B cell (primary cell): ENCODE results near the gene MARK4. TPM values are rescaled to one million over a fixed set of nuclear protein-coding genes. Genes with fewer than 3 reads are reported as not detected.
"Not testable (repeated sequence)": the region's sequence is repeated elsewhere in the genome, so short reads cannot be mapped to it uniquely, and the experiment has no call there.

ENCODE experiments used
- ATAC-seq: fragments of 200-7000 bp; cut with Tn5 transposase; one replicate; pipeline ENCODE4 v1.10.0; 2021; ENCODE audit warnings: low read depth, mild to moderate bottlenecking, moderate number of reproducible peaks, moderate library complexity
- CTCF ChIA-PET: fragments of 350-600 bp; sonication (Branson Sonifier 250); formaldehyde crosslinking; loops from one replicate; lab custom pipeline; 2021; ENCODE audit warnings: antibody characterized with exemption, inconsistent platforms; lab: Charles Lee
- POLR2A ChIA-PET: fragments of 350-600 bp; sonication (Branson Sonifier 250); formaldehyde crosslinking; loops from one replicate; lab custom pipeline; 2021; ENCODE audit warnings: antibody characterized with exemption; lab: Charles Lee
- DNase-seq: peaks from one replicate; pipeline ENCODE4 v3.0.0; 2013
- H2AFZ ChIP-seq: 2 replicates; pipeline ENCODE4 v1.6.1; 2012; ENCODE audit warnings: mild to moderate bottlenecking, low read depth, low read length; ENCODE audit not compliant: insufficient read depth, poor library complexity, severe bottlenecking
- H3K27ac ChIP-seq, 2 donors: 1 replicate in 1 of 2; 2 replicates in 1 of 2; pipeline ENCODE4 v1.5.1; 2012 to 2013; ENCODE audit warnings: low read length in 2 of 2, mild to moderate bottlenecking in 2 of 2, moderate library complexity in 1 of 2
- H3K27me3 ChIP-seq, 4 experiments: fragments of 200-600 bp in 1 of 4; sonication (generic) in 1 of 4; replicated peaks in 1 of 4; 1 replicate in 2 of 4; 2 replicates in 2 of 4; pipeline versions ENCODE4 v1.6.1 to v1.7.0; 2013 to 2016; ENCODE audit warnings: low read length in 3 of 4, mild to moderate bottlenecking in 2 of 4, mixed read lengths in 1 of 4, moderate library complexity in 1 of 4; ENCODE audit not compliant: insufficient read depth in 4 of 4, control insufficient read depth in 3 of 4; ENCODE audit errors: control extremely low read depth in 1 of 4
- H3K36me3 ChIP-seq, 2 experiments: replicated peaks in 1 of 2; 1 replicate in 1 of 2; 2 replicates in 1 of 2; pipeline versions ENCODE4 v1.6.1 to v1.7.1; 2013; ENCODE audit warnings: low read length in 1 of 2; ENCODE audit not compliant: insufficient read depth in 2 of 2, control insufficient read depth in 1 of 2; ENCODE audit errors: control extremely low read depth in 1 of 2, extremely low read depth in 1 of 2
- H3K4me1 ChIP-seq, 2 donors: fragments of 200-600 bp in 1 of 2; sonication (generic) in 1 of 2; 1 replicate in 1 of 2; 2 replicates in 1 of 2; pipeline versions ENCODE4 v1.5.1 to v1.6.1; 2013 to 2017; ENCODE audit warnings: low read length in 2 of 2; ENCODE audit not compliant: control insufficient read depth in 2 of 2, insufficient read depth in 2 of 2
- H3K4me2 ChIP-seq: replicated peaks from 2 replicates; pipeline ENCODE3; 2012; ENCODE audit warnings: mild to moderate bottlenecking, low read depth, low read length; ENCODE audit not compliant: poor library complexity, severe bottlenecking
- H3K4me3 ChIP-seq, 5 experiments: fragments of 200-600 bp in 1 of 5; sonication (generic) in 1 of 5; 1 replicate in 3 of 5; 2 replicates in 2 of 5; pipeline versions ENCODE4 v1.5.1 to v1.7.0; 2011 to 2016; ENCODE audit warnings: low read length in 4 of 5, mild to moderate bottlenecking in 4 of 5, low read depth in 2 of 5, control low read depth in 1 of 5, moderate library complexity in 1 of 5; ENCODE audit not compliant: insufficient read depth in 1 of 5; ENCODE audit errors: control extremely low read depth in 1 of 5, extremely low read depth in 1 of 5
- H3K79me2 ChIP-seq: fragments of 200-600 bp; sonication (generic); one replicate; pipeline ENCODE4 v1.6.0; 2016; ENCODE audit warnings: low read length; ENCODE audit not compliant: control insufficient read depth, insufficient read depth
- H3K9ac ChIP-seq: fragments of 200-600 bp; sonication (generic); 2 replicates; pipeline ENCODE4 v1.6.1; 2017; ENCODE audit warnings: mild to moderate bottlenecking, low read length, moderate library complexity
- H3K9me3 ChIP-seq, 3 donors: one replicate each; pipeline versions ENCODE4 v1.6.1 to v1.7.1; 2013; ENCODE audit warnings: low read length in 2 of 3; ENCODE audit not compliant: control insufficient read depth in 2 of 3, insufficient read depth in 1 of 3; ENCODE audit errors: control extremely low read depth in 1 of 3
- H4K20me1 ChIP-seq: 2 replicates; pipeline ENCODE4 v1.6.0; 2012; ENCODE audit warnings: mild to moderate bottlenecking, low read length; ENCODE audit not compliant: insufficient read depth, control insufficient read depth, poor library complexity, severe bottlenecking
- H3K27ac Mint-ChIP-seq: one replicate; pipeline ENCODE4 v1.8.0; 2021; ENCODE audit warnings: mixed read lengths
- H3K27me3 Mint-ChIP-seq: one replicate; pipeline ENCODE4 v1.8.0; 2021; ENCODE audit warnings: mixed read lengths
- H3K4me1 Mint-ChIP-seq: one replicate; pipeline ENCODE4 v1.8.0; 2021; ENCODE audit warnings: mixed read lengths
- H3K4me3 Mint-ChIP-seq: one replicate; pipeline ENCODE4 v1.8.0; 2021; ENCODE audit warnings: mixed read lengths
- H3K9me3 Mint-ChIP-seq: one replicate; pipeline ENCODE4 v1.8.0; 2022; ENCODE audit warnings: mixed read lengths; ENCODE audit not compliant: insufficient read depth
- CTCF ChIP-seq: fragments of 200-600 bp; IDR thresholded peaks from one replicate; pipeline ENCODE4 v1.8.0; 2022; ENCODE audit warnings: antibody characterized with exemption, mild to moderate bottlenecking
- EZH2 ChIP-seq: IDR thresholded peaks from 2 replicates; pipeline ENCODE4 v1.6.1; 2012; ENCODE audit warnings: borderline replicate concordance, low read depth, mild to moderate bottlenecking, moderate library complexity, low read length; ENCODE audit not compliant: insufficient read depth, poor library complexity, severe bottlenecking
- WGBS: methylation state at CpG from one replicate; pipeline ENCODE4 v1.1.5; 2013; ENCODE audit warnings: missing lambda C conversion rate; ENCODE audit not compliant: insufficient coverage; 5-methylcytosine and 5-hydroxymethylcytosine counted together
- intact Hi-C: fragments of 100-400 bp; cut with micrococcal nuclease; formaldehyde crosslinking; loops from one replicate; pipeline ENCODE4 v1.10.0; 2022
- polyA plus RNA-seq: library from polyadenylated mRNA; depleted of rRNA; stranded (reverse); fragments of >200 nt; gene quantifications from 2 replicates; pipeline ENCODE4 v1.2.3, GENCODE V29; 2012
- total RNA-seq, 2 donors: library from RNA; stranded (reverse); fragments of 120-200 nt in 1 of 2; gene quantifications; 1 replicate in 1 of 2; 2 replicates in 1 of 2; pipeline versions ENCODE4 v1.2.3 to v1.2.4, GENCODE V29; 2013 to 2022

Gene MARK4
- total and polyA plus RNA-seq, 2 donors (not counting 1 experiment from before 2014, with no cell fraction given), result 13.5 to 36.2 TPM

GRCh38 chr19:45224645-45225044 lies 26.4 kb upstream of the MARK4 start:
- WGBS, result 85% methylated on average over 11 of the region's 11 CpGs
- Histone ChIP-seq H3K9ac (no peak overlapping the region), H3K4me2 (no peak overlapping the region)

GRCh38 chr19:45229056-45229455 lies 22.0 kb upstream of the MARK4 start:
- H4K20me1 ChIP-seq, H3K79me2 ChIP-seq, H3K4me1 Mint-ChIP-seq, H3K36me3 ChIP-seq, H3K9me3 ChIP-seq, intact Hi-C loops, H3K4me3 ChIP-seq, CTCF ChIA-PET, H3K9me3 Mint-ChIP-seq, ATAC-seq, H3K27ac ChIP-seq, H2AFZ ChIP-seq, H3K4me2 ChIP-seq, H3K9ac ChIP-seq, H3K27ac Mint-ChIP-seq, POLR2A ChIA-PET, H3K4me1 ChIP-seq, H3K4me3 Mint-ChIP-seq, DNase-seq: not testable (repeated sequence)
- WGBS, result no CpG with 5 or more reads among the region's 2 CpGs
- peaks cover 24% of the 10 kb centered on the region for H3K27me3 Mint-ChIP-seq
- H3K27me3 ChIP-seq, result peaks cover 0 to 14% (median 2%) of the 10 kb centered on the region in 4 experiments

More at GRCh38 chr19:45224645-45225044, 26.4 kb upstream of the MARK4 start:
- DNase-seq (no peak), ATAC-seq (no peak)
- H3K79me2 ChIP-seq, result no peaks in the 10 kb centered on the region
- no peaks in the 10 kb centered on the region for H3K4me1 ChIP-seq
- Mint-ChIP-seq H3K27ac (no peak overlapping the region), H3K9me3 (no peaks in the 10 kb centered on the region), H3K27me3 (peaks cover 17% of the 10 kb centered on the region), H3K4me1 (no peaks in the 10 kb centered on the region), H3K4me3 (no peak overlapping the region)
- POLR2A ChIA-PET, result no interaction called here
- CTCF ChIA-PET, result no interaction called here
- H2AFZ ChIP-seq, result no peak overlapping the region
- no peak for TF ChIP-seq EZH2
- no peak for TF ChIP-seq CTCF
- intact Hi-C loops, result no loop called here
- H3K27ac ChIP-seq, result no peak overlapping the region
- no peaks in the 10 kb centered on the region for H4K20me1 ChIP-seq
- H3K36me3 ChIP-seq, result no peaks in the 10 kb centered on the region
- no peaks in the 10 kb centered on the region for H3K9me3 ChIP-seq
- H3K27me3 ChIP-seq, result peaks cover 0 to 4% (median 0%) of the 10 kb centered on the region in 4 experiments
- H3K4me3 ChIP-seq, result no peak overlapping the region
